UCSD-AML1 (cell line): ENCODE data around the gene PXDN.
"Not testable (repeated sequence)": the region's sequence is repeated elsewhere in the genome, so short reads cannot be mapped to it uniquely, and the experiment has no call there.

ENCODE experiments used
- DNase-seq: peaks from one replicate; lab custom pipeline; 2025; ENCODE audit not compliant: unreplicated experiment; lab: John Stamatoyannopoulos, UW

Gene PXDN

DNA sequence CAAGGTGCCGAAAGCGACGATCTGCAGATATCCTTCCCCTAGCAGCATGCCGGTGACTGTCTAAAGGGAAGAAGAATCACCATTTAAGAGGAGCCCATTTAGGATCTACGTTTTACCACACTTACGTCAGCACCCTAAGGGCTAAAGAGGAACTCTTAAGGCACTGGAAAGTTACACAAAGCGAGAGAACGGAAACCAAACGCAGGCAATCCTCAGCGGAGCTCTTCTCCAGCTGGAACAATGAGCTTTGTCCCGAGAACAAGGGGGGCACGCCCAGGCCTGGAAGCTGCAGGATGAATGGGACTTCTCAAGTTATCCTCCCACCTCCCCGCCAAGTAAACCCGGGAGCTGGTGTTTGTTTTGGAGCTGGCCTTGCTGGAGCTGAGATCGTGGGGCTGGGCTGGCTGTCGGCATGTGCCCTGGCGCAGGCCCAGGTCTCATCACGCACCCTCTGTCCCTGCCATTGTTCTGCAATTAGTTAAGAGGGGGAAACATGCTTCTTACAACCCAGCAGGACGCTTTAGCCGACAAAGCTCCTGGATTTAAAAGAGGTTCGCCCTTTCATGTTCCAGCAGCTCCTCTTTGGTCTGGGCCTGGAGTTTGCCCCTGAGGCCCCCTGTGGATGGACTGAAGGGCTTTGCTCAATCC lies 36.4 kb downstream of the PXDN start:
- peak; percentile 15 for DNase-seq

DNA sequence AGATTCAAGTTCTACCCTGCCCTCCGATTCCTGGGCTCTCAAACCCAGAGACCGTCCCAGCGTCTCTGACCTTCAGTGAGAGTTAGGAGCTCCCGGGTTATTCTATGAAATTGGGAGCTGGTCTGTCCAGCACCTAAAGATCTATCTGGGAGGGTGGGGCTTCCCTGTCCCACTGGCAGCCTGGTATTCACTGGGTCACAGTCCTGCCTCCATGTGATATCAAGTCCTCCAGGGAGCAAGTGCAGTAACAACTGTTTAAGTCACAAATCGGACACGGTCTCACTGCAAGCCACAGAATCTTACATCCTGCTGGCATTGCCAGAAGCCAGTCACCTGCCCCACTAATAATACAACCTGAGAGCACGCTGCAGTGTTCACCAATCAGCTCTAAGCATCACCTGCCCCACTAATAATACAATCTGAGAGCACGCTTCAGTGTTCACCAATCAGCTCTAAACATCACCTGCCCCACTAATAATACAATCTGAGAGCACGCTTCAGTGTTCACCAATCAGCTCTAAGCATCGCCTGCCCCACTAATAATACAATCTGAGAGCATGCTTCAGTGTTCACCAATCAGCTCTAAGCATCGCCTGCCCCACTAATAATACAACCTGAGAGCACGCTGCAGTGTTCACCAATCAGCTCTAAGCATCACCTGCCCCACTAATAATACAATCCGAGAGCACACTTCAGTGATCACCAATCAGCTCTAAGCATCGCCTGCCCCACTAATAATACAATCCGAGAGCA lies 38.0 kb downstream of the PXDN start:
- not testable (repeated sequence) for DNase-seq

DNA sequence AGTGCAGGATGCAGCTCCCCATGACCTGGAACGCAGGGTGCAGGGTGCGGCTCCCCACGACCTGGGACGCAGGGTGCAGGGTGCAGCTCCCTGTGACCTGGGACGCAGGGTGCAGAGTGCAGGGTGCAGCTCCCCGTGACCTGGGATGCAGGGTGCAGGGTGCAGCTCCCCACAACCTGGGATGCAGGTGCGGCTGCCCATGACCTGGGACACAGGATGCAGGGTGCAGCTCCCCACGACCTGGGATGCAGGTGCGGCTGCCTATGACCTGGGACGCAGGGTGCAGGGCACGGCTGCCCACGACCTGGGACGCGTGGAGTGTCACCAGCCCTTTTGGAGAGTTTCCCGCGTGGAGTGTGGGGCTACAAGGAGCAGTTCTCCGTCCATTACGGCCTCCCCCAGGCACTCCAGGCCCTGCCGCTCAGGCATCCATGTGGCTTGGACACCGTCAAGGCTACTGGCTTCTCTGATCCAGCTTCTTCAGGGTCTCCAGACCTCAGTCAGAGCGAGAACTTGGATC lies 38.7 kb downstream of the PXDN start:
- no peak for DNase-seq

DNA sequence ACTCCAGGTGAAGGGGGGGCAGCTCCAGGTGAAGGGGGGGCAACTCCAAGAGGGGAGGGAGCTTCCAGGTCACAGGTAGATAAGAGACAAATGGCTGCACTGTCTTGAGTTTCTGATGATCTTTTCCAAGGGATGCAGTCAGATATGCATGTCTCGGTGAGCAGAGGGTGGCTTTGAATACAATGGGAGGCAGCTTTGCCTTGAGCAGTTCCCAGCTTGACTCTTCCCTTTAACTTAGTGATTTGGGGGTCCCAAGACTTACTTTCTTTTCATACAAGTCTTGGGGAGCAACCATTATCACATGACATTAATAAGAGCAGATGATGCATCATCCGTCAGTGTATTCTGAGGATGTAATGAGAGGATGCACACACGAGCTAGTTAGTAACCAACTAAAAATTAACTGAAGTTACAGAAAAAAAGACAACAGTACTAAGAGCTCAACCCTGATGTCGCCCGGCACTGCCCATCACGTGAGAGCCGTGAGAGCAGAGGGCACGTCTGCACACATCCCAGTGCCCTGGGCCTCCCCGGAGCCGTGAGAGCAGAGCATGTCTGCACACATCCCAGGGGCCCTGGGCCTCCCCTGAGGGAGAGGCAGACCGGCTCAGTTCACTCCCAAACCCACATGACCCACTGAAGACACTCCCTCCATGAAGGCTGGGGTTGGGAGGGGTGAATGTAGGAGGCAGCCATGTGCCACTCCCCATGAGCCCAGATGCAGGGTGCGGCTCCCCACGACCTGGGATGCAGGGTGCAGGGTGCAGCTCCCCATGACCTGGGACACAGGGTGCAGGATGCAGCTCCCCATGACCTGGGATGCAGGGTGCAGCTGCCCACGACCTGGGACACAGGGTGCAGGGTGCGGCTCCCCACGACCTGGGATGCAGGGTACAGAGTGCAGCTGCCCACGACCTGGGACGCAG lies 39.4 kb downstream of the PXDN start:
- DNase-seq = no peak

DNA sequence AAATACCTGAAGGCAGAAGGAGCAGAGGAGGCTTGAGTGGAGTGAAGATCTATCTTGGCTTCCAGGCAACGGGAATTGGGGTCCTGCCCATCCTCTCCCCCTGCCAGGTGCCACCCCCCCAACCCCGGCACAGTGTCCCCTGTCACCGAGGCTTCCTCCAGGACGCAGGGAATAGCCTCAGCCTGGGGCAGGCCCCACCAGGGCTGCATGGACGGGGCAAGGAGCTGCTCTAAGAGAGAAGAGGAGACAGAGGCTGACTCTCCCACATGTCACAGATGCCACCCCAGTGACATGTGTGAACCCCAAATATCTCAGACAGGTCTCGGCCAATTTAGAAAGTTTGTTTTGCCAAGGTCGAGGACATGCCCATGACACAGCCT lies 42.1 kb downstream of the PXDN start:
- DNase-seq = no peak

DNA sequence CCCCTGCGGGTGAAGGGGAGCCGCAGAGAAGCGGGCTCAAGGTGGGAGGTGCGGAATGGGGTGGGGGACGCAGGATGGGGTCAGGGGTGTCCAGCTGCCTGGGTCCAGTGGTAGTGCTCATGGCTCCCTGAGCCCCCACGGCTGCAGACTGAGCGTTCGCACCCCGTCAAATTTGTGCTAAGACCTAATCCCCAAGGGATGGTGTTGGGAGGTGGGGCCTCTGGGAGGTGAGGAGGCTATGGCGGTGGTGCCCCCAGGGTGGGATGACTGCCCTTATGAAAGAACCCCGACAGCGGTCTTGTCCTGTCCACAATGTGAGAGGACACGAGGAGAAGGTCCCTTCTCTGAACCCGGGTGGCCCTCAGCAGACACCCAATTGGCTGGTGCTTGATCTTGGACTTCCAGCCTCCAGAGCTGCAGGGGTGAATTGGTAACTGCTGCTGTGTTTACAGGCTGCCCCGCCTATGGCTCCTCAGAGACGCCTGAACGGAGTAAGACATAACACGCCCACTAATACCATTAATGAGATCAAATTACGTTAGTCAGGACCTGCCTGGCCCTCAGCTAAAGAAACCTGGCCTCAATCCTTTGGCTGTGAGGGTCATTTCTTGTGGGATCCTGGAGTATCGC lies 42.6 kb downstream of the PXDN start:
- DNase-seq = no peak

DNA sequence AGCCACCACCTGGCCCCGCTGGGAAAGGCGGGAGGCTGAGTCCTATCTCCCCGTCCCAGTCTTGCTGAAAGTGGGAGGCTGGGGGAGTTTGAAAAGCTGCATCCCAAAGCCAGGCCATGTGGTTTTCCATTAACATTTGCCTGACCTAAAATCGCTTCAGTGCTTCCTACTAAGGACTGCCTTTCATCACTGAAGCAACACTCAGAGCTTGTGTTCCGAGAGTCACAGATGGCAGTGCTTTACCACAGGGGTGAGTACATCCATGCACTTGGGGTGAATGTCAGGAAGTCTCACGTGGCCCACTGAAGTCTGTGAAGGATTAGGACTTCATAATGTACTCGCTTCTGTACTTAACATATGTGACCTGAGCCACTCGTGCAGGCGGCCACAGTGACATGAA lies 43.3 kb downstream of the PXDN start:
- no peak for DNase-seq

DNA sequence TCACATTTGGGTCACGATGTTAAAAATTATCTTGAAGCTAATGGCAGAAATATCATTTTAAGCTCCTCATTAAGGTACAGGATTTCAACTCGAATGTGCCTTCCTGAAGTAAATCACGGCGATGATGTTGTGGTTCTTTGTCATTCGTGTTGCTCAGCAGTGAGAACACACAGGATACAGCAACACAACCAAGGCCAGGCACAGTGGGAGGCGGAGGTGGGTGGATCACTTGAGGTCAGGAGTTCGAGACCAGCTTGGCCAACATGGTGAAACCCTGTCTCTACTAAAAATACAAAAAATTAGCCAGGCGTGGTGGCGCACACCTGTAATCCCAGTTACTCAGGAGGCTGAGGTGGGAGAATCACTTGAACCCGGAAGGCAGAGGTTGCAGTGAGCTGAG lies 43.9 kb downstream of the PXDN start:
- DNase-seq = not testable (repeated sequence)

DNA sequence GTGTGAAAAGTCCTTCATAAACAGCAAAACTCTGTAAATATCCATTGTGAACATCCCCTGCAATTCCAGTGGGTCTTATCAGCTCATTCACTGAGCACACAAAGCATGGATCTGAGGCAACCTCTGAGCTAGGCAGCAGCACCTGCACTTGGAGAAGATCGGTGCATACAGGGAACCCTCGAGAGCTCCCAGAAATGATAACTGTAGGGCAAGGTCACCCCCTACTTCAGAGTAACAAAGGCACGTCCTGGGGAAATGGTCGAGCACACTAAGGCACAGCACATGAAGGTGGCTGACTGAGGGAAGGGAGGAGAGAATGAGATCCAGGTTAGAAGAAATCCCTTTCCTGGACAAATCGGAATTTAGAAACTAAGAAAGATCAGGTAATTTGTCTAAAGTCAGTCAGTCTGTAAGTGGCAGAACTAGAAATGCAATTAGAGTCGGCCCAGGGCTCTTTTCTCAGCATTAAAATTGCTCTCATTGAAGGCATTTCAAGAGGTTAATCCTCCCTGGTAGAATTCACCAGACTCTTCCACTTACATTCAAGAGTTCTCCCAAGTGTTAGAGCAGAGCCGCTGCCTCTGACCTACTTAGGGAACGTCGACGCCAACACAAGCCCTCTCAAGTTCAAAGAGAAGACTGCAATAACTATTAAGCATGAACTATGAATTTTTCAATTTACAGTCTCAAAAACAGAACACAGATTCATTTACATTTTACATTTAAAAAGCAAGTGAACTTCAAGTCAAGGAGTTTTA lies 45.9 kb downstream of the PXDN start:
- no peak for DNase-seq

DNA sequence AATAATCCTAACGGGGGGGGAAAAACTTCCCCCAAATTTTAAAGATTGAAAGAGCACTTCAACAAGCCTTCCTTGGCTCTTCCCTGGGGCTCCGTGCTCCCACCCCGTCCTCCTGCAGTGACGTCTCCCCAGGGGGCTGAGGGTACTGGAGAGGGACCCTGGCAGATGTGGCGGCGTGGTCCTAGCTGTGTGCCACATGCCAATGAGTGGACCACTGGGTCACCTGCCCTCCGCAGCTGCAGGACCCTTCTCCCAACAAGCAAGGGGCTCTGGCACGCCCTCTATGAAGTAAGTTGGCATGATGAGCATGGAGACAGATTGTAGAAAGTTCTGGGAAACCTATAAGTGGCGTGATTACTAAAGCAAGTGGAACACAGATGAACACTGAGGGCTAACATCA lies 46.7 kb downstream of the PXDN start:
- DNase-seq = no peak

DNA sequence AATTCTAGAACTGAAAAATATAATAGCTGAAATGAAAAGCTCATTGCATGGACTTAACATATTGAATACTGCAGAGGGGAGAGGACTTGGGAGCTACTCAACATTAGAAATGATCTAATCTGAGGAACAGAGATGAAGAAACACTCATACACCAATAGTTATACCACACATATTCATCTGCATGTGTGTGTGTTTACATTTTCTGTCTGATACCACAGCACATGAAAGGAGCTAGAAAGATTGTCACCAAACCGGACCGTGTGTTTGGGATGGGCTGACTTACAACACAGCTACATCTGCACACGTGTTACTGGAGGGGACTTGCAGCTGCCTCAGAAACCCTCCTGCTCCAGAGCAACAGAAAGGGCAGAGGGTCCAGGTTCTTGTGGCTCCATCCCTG lies 47.8 kb downstream of the PXDN start:
- DNase-seq = no peak

DNA sequence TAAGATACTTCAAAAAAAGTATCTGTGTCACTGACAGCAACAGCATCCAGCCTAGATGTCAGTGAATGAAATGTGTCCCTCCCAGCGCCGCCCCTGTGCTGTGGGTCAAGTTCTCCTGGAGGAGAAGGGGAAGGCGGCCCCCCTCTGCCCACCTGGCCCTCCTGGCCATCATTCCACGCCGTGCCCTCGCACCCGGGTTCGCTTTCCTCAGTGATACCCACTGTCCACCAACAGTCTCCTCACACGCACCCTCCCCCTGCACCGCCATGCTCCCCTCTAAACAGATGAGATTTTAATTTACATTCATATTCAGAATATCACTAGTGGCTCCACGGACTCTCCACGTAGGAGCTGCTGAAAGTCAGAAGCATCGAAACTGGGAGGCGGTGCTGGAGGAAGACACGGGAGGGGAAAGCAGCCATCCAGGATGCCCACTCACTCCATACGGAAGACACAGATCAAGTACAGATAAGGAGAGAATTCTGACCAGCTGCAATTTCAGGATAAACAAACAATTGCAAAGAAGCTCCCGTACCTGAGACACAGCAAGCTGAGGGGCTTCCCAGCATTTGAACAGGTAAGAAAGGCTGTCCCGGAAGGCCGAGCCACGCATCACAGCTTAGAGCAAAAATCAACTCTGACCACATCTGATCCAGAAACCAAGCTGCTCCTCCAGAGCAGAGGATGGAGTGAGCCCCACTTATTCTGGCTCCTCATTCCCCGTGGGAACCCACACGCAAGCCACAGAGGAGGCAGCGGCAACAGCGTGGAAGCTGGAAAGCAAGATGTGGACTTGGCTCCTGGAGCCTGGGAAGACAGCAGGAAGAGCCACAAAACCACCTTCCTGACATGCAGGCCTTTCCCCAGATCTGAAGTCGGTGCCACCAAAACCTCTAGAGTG lies 49.7 kb downstream of the PXDN start:
- DNase-seq = no peak

DNA sequence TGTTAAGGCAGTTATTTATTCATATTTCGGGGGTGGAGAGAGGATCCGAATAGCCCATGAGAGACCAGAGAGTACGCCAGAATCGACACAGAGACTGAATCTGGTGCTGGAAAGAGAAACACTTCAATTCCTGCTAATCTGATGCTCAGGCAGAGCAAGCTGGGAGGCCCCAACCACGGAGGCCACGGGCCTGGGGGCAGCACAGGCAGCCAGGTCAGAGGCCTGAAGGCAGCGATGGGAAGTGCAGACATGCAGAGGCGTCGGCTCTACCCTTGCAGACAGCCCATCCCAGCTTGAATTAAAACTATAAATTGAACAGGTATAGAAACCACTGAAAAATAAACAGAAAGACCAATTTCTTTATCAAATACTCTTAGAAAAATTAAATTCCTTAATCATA lies 50.6 kb downstream of the PXDN start:
- DNase-seq = no peak

DNA sequence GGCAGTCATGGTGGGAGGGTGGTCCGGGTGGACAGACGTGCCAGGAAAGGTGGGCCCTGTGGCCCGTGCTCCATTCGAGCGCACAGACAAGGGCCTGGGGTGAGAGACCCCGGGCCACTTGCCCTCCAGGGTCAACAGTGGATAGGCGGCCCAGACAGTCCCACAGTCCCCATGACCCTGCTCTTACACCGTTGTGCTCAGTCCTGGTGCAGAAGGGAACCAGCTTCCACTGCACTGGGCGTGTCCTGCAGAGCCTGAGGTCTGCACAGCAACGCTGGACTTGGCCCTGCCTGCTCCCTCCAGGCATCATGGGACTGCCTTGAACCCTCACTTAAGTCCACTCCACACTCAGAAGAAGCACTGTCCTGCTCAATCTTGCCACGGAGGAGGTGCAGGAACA lies 52.0 kb downstream of the PXDN start:
- DNase-seq = no peak

DNA sequence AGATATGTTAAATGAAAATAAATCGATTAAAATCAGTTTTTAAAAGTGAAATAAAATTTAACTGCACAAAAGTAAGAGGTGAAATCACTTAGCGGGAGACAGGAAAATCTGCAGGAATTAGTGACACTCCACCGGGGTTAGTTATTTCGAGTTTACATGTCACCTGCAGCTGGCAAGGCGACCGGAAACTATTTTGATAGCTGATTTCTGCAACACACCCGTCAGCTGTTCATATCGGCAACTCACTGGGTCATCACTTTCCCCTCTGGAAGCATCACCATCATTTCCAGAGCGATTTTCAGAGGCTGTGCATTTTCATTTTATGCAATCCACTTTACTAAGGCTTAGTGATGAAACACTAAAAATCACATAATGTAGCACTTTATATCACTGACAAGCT lies 52.9 kb downstream of the PXDN start:
- no peak for DNase-seq

DNA sequence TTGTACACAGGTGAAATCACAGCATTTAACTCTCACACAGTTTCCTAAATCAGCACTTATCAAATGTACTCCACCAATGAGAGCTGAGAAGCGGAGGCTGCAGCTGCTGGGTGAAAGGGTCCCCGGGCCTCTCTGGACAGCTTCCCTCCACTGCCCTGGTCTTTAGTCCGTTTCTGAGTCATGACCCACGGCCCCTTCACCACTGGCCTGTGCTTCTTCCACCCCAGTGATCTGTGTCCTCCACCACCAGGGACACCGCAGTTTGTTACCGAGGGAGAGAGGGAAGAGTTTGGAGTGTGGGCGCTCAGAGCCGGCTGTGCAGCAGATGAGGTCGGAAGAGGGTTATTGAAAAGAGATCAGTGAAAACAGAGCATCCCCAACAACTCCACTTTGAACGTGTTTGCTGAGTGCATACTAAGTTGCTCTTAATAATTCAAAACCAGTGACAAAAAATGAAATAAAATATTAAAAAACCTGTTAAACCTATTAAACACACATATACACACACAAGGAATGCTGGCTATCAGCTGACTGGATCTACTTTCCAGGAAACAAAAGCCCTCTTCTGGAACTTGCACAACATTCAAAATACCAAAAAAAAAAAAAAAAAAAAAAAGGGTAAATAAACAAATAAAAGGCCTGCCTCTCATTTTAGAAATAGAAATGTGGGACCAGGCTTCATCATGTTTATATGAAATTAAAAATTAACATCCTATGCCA lies 54.1 kb downstream of the PXDN start:
- no peak for DNase-seq

DNA sequence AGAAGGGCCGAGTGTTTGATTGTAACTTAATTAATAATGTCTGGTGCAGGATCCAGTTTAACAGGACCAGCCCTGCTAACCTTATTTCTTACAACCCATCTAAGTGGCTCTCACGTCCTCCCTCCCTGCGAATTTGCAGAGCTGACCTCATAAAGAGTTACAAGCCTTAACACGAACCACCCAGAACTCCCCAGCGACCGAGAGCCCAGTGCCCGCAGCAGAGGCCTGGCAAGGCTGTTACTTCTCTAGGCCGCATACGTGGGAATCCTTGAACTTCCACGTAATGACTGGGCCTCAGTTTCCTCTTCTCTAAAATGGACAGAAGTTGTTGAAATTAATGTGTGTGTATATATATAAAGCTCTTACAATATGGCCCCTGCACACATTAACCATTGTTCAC lies 55.5 kb downstream of the PXDN start:
- DNase-seq = no peak

DNA sequence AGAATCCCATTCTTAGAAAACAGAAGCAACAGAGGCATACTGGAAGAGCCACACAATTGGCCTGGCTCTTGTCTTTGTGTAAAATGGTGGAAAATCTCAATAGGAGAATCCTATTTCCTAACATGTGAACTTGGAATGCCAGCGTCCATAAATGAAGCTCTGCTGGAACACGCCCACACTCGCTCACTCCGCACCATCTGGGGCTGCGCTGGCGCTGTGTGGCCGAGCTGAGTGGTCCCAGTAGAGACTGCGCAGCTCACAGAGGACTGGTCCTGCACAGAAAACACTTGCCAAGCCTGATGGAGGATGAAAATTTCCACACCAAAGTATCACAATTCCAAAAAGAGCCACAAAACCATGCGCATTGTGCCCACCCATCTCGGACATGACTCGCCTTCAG lies 56.2 kb downstream of the PXDN start:
- DNase-seq = no peak

DNA sequence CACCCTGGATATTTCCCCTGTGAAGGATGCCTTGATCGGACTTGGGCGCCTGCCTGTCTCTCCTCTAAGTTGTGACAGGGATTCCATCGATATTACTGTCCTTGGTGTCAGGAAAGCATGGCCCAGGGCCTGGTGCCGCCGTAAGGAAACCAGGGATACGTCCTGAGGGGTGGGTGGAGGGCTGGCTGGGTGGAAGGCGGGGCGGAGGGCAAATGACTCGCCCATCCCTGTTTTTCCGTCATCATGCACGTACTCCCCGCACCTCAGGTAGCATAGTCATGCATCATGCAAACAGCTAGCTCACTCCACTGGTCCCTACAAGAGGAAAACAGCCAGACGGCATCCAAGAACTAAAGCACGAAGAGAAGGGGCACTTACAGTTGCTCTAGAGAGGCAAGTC lies 57.1 kb downstream of the PXDN start:
- DNase-seq = no peak
